Breast epithelium (tissue), 3 donors: ENCODE data around the gene LRRIQ4.

Source experiments
- POLR2A ChIP-seq: fragments of 450-650 bp; IDR thresholded peaks from one replicate; pipeline ENCODE4 v1.6.1; 2016; ENCODE audit warnings: antibody characterized with exemption, mild to moderate bottlenecking, moderate library complexity
- TF ChIP-seq, protein P1 (sequence below), 3 donors: fragments of 450-650 bp; IDR thresholded peaks; one replicate each; pipeline ENCODE4 v1.5.1; 2016 to 2017; ENCODE audit warnings: antibody characterized with exemption in 3 of 3, mild to moderate bottlenecking in 3 of 3, moderate library complexity in 3 of 3

- TF ChIP-seq, protein P1, sequence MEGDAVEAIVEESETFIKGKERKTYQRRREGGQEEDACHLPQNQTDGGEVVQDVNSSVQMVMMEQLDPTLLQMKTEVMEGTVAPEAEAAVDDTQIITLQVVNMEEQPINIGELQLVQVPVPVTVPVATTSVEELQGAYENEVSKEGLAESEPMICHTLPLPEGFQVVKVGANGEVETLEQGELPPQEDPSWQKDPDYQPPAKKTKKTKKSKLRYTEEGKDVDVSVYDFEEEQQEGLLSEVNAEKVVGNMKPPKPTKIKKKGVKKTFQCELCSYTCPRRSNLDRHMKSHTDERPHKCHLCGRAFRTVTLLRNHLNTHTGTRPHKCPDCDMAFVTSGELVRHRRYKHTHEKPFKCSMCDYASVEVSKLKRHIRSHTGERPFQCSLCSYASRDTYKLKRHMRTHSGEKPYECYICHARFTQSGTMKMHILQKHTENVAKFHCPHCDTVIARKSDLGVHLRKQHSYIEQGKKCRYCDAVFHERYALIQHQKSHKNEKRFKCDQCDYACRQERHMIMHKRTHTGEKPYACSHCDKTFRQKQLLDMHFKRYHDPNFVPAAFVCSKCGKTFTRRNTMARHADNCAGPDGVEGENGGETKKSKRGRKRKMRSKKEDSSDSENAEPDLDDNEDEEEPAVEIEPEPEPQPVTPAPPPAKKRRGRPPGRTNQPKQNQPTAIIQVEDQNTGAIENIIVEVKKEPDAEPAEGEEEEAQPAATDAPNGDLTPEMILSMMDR (IDR thresholded peaks at IDR 0.05), result no peak
- TF ChIP-seq POLR2A, result no peak
Measured at GRCh38 chr3:169822983-169823382, 10.3 kb downstream of the LRRIQ4 start.
